Ishikawa (cell line): ENCODE results near the gene IL4R.

Source experiments
- EP300 ChIP-seq: IDR thresholded peaks from 2 replicates; pipeline ENCODE4 v1.6.1; 2012; ENCODE audit warnings: borderline replicate concordance
- MAX ChIP-seq: IDR thresholded peaks from 2 replicates; pipeline ENCODE4 v1.6.1; 2012
- NFIC ChIP-seq: IDR thresholded peaks from 2 replicates; pipeline ENCODE4 v1.6.1; 2012
- REST ChIP-seq: IDR thresholded peaks from 2 replicates; pipeline ENCODE4 v1.6.1; 2012; ENCODE audit warnings: low read depth, mild to moderate bottlenecking
- USF1 ChIP-seq: IDR thresholded peaks from 2 replicates; pipeline ENCODE4 v1.6.1; 2012

GRCh38 chr16:27269300-27270150, 44.2 kb upstream of the IL4R start:
- TF ChIP-seq MAX = no peak
- no peak for TF ChIP-seq NFIC
- TF ChIP-seq USF1 = no peak
- TF ChIP-seq EP300 = no peak
- no peak for TF ChIP-seq REST
